Ovary (tissue), 9 donors: ENCODE data around the gene PARD3B. TPM values are rescaled to one million over a fixed set of nuclear protein-coding genes. Genes with fewer than 3 reads are reported as not detected.

Source experiments
- DNase-seq, 5 donors: peaks; one replicate each; pipeline ENCODE4 v3.0.0-alpha.2; 2019 to 2020
- H3K27ac ChIP-seq, 2 donors: fragments of 200-600 bp; one replicate each; pipeline versions ENCODE4 v1.5.1 to v1.8.0; 2019 to 2022
- H3K27me3 ChIP-seq: fragments of 200-600 bp; one replicate; pipeline ENCODE4 v1.8.0; 2022
- H3K36me3 ChIP-seq: fragments of 200-600 bp; sonication (generic); one replicate; pipeline ENCODE4 v1.5.1; 2019
- H3K4me1 ChIP-seq: one replicate; pipeline ENCODE4 v1.8.1; 2013; ENCODE audit warnings: mild to moderate bottlenecking, moderate library complexity; ENCODE audit not compliant: insufficient read depth
- H3K4me3 ChIP-seq: fragments of 200-600 bp; sonication (generic); one replicate; pipeline ENCODE4 v1.5.1; 2017
- H3K9me3 ChIP-seq, 2 donors: fragments of 200-600 bp in 1 of 2; sonication (generic) in 1 of 2; one replicate each; pipeline versions ENCODE4 v1.5.1 to v1.8.1; 2013 to 2019; ENCODE audit warnings: mild to moderate bottlenecking in 1 of 2, moderate library complexity in 1 of 2
- EP300 ChIP-seq: sonication (generic); formaldehyde crosslinking; IDR thresholded peaks from one replicate; pipeline ENCODE4 v1.6.1; 2017; ENCODE audit warnings: antibody characterized with exemption
- POLR2A ChIP-seq: fragments of 450-650 bp; IDR thresholded peaks from one replicate; pipeline ENCODE4 v1.6.1; 2017; ENCODE audit warnings: antibody characterized with exemption, mild to moderate bottlenecking, moderate library complexity
- WGBS, 3 donors: extraction: QIAGEN DNeasy Blood & Tissue Kit in 1 of 3; methylation state at CpG; one replicate each; pipeline versions ENCODE4 v1.1.5 to v1.1.7; 2013 to 2017; 5-methylcytosine and 5-hydroxymethylcytosine counted together
- intact Hi-C, 4 donors: fragments of 100-400 bp; cut with DNase I; formaldehyde crosslinking; loops; one replicate each; pipeline versions ENCODE4 v1.11.0 to v1.15.1; 2022 to 2023
- polyA plus RNA-seq, 2 donors: library from polyadenylated mRNA; stranded (reverse); fragments of 200-250 nt in 1 of 2; fragments of 350-450 nt in 1 of 2; fragmentation: Illumina TruSeq in 1 of 2; extraction: RNeasy Lipid Tissue Mini Kit (QIAGEN cat#74804) in 1 of 2; gene quantifications; one replicate each; pipeline ENCODE4 v1.2.3, GENCODE V29; 2013 to 2014
- total RNA-seq, 7 donors: library from RNA; depleted of rRNA in 2 of 7; stranded (reverse); fragments of >200 nt in 2 of 7; fragmentation: NEBNext Ultra II Directional in 3 of 7; extraction: Animal tissue kit (Norgen Biotek cat#: 25700) in 3 of 7; gene quantifications; one replicate each; pipeline versions ENCODE4 v1.1.0 to v1.2.4, GENCODE V29; 2016 to 2023
- TF ChIP-seq, protein P1 (sequence below), 3 donors: fragments of 450-650 bp in 2 of 3; fragments of 200-600 bp in 1 of 3; IDR thresholded peaks; one replicate each; pipeline versions ENCODE4 v1.5.1 to v1.8.0; 2016 to 2022; ENCODE audit warnings: antibody characterized with exemption in 3 of 3, mild to moderate bottlenecking in 1 of 3
- donor health status: DM: no; HTN: no; CAD: no; lungs with moderate emphysema.
- donor health status: DM: no; HTN: no; CAD: no.
- donor health status: Bipolar disorder and iron deficiency.
- donor health status: DM: yes; HTN: yes; CAD: no.
- donor health status: DM: no; HTN: no; CAD: no.
- donor health status: DM: yes; HTN: yes; CAD: no.

The PARD3B gene
- total and polyA plus RNA-seq, 9 donors, result 8.2 to 46.6 (median 28.7) TPM

DNA sequence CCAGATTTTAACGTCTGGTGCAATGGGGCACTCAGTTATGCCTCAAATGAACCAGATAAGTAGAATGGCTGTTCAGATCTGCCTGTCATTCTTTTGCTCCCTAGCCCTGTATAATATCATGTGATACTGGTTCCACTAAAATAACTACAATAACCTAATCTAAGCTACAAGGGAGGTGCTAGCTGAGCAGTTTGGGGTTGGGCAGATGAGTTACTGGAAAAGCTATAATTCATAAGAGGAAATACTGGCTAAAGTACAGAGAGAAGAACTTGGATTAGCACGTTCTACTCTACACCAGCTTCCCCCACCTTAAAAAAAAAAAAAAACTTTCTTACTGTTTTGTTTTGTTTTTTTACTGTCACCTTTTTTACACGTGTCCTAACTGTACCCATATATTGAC is 953.7 kb downstream of the PARD3B start:
- WGBS, 3 donors, result 47 to 78% (median 67%) methylated on average over 3 of the region's 3 CpGs

DNA sequence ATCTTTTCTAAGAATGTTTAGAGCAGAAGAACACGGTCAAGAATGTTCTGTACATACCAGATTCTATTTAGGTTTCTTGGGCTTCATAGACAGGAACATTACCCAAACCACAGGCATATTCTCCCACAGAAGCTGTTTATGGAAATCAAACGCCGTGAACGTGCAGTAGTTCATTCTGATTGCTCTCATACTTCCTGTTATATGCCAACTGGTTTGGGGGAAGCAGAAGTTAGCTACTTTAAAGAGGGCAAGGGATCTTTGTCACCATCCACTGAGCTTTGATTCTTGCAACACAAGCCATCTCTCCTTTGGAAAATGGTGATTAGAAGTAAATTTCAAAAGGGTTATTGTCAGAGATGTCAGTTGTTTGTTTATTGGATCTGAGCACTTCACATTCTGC is 954.8 kb downstream of the PARD3B start:
- no peaks in the 10 kb centered on the region for H3K4me1 ChIP-seq
- no peaks in the 10 kb centered on the region for H3K9me3 ChIP-seq
- no peaks in the 10 kb centered on the region for H3K36me3 ChIP-seq
- TF ChIP-seq EP300, result no peak
- TF ChIP-seq POLR2A, result no peak
- TF ChIP-seq, protein P1, sequence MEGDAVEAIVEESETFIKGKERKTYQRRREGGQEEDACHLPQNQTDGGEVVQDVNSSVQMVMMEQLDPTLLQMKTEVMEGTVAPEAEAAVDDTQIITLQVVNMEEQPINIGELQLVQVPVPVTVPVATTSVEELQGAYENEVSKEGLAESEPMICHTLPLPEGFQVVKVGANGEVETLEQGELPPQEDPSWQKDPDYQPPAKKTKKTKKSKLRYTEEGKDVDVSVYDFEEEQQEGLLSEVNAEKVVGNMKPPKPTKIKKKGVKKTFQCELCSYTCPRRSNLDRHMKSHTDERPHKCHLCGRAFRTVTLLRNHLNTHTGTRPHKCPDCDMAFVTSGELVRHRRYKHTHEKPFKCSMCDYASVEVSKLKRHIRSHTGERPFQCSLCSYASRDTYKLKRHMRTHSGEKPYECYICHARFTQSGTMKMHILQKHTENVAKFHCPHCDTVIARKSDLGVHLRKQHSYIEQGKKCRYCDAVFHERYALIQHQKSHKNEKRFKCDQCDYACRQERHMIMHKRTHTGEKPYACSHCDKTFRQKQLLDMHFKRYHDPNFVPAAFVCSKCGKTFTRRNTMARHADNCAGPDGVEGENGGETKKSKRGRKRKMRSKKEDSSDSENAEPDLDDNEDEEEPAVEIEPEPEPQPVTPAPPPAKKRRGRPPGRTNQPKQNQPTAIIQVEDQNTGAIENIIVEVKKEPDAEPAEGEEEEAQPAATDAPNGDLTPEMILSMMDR (IDR thresholded peaks at IDR 0.05), result no peak
- no peak overlapping the region for H3K27ac ChIP-seq
- no peaks in the 10 kb centered on the region for H3K27me3 ChIP-seq
- intact Hi-C loops, result no loop called here
- DNase-seq, result no peak
- no peak overlapping the region for H3K4me3 ChIP-seq
- 83 to 93% (median 92%) methylated on average over 4 of the region's 4 CpGs for WGBS, 3 donors

More for the DNA sequence above, 953.7 kb downstream of the PARD3B start:
- TF ChIP-seq POLR2A, result no peak
- TF ChIP-seq EP300, result no peak
- Histone ChIP-seq H3K9me3 (no peaks in the 10 kb centered on the region), H3K4me1 (no peaks in the 10 kb centered on the region), H3K4me3 (no peak overlapping the region), H3K36me3 (no peaks in the 10 kb centered on the region), H3K27me3 (no peaks in the 10 kb centered on the region), H3K27ac (no peak overlapping the region)
- no peak for DNase-seq
- intact Hi-C loops, result no loop called here

DNA sequence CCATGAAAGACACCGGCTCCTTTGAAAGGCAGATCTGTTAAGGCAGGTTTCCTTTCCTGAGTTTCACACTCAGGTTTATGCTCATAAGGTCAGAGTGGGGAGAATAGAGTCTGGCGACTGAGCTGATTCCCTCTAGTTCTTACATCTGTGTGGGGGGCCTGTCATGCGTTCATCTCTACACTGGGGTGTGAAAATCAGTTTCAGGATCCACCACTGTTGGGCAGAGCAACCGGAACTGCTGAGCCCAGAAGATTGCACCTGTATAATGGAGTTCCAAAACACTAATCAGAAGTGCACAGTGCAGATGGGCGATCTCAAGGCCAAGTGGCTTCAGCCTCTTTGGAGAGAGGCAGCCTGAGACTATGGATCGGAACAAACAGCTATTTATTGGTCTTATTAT is 955.7 kb downstream of the PARD3B start:
- Histone ChIP-seq H3K27ac (no peak overlapping the region), H3K4me1 (no peaks in the 10 kb centered on the region), H3K4me3 (no peak overlapping the region), H3K27me3 (no peaks in the 10 kb centered on the region), H3K36me3 (no peaks in the 10 kb centered on the region), H3K9me3 (no peaks in the 10 kb centered on the region)
- no peak for DNase-seq
- TF ChIP-seq EP300 (no peak), POLR2A (no peak)
- TF ChIP-seq, protein P1 (IDR thresholded peaks at IDR 0.05), result no peak
- 94 to 96% (median 95%) methylated on average over 6 of the region's 6 CpGs for WGBS, 3 donors
- intact Hi-C loops, result no loop called here

DNA sequence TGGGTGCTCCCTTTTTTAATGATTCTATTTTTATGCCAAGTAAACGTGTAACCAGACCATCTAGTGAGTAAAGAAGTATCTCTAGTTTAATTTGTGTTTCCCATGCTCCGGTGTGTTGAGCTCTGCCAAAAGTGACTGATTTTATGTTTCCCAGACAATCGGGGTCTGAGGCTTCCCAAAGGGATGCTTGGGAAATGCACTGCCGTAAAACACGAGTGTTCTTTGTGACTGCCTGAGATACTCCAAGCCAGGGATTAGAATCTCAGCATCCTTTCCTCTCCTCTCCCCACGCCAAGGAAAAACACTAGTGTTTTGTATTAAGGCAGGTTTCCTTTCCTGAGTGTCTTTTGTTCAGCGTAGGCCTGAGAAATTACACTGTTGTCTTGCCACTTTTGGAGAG is 956.6 kb downstream of the PARD3B start:
- TF ChIP-seq, protein P1 (IDR thresholded peaks at IDR 0.05), result no peak
- TF ChIP-seq EP300 (no peak), POLR2A (no peak)
- DNase-seq, result no peak
- H3K9me3 ChIP-seq, result no peaks in the 10 kb centered on the region
- H3K4me1 ChIP-seq, result no peaks in the 10 kb centered on the region
- no peaks in the 10 kb centered on the region for H3K36me3 ChIP-seq
- intact Hi-C loops, result no loop called here
- 75 to 88% (median 85%) methylated on average over 7 of the region's 7 CpGs for WGBS, 3 donors
- no peaks in the 10 kb centered on the region for H3K27me3 ChIP-seq
- H3K27ac ChIP-seq, result no peak overlapping the region
- H3K4me3 ChIP-seq, result no peak overlapping the region

DNA sequence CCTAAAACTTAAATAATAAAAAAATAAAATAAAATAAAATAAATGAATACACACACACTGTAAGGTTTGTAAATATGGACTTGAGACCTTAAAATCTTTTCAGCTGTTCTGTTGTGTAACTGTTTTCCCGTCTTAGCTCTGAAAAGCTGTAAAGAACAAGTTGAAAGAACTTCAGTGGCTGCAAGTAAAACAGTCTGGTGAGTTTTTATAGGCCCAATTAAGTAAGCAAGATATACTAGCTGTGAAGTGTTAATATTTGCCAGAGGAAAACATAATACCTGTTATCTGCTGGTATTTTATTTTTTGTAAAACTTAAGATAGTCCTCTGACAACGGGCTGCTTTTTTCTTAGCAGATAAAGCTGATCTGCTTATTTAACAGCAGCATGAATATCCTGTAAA is 960.1 kb downstream of the PARD3B start:
- Histone ChIP-seq H3K4me3 (no peak overlapping the region), H3K27me3 (no peaks in the 10 kb centered on the region), H3K4me1 (no peaks in the 10 kb centered on the region), H3K36me3 (no peaks in the 10 kb centered on the region), H3K9me3 (no peaks in the 10 kb centered on the region), H3K27ac (no peak overlapping the region)
- WGBS, 3 donors, result 47 to 62% (median 60%) methylated on average over 2 of the region's 2 CpGs
- TF ChIP-seq, protein P1 (IDR thresholded peaks at IDR 0.05), result no peak
- TF ChIP-seq POLR2A (no peak), EP300 (no peak)
- no peak for DNase-seq
- intact Hi-C loops, result no loop called here
